ENCODE data around the gene CCN2. TPM values are rescaled to one million over a fixed set of nuclear protein-coding genes. Genes with fewer than 3 reads are reported as not detected.

CCN2 gene
- total RNA-seq, 1 experiment from 2014 or later, result 49.4 TPM

GRCh38 chr6:131931063-131931750 is 20.0 kb downstream of the CCN2 start:
- POLR2A ChIA-PET, result interaction anchor here (0.5 to 0.7 kb wide), 2 partner anchors 24 to 271 kb away, joined by 3 read pairs; no protein-coding TSS in a partner anchor
- Mint-ChIP-seq H3K4me3 (ENCODE audit: unreplicated experiment) (no peak overlapping the region), H3K27ac (ENCODE audit: low read depth, unreplicated experiment) (no peak overlapping the region), H3K36me3 (ENCODE audit: insufficient read depth, unreplicated experiment) (no peaks in the 10 kb centered on the region), H3K27me3 (ENCODE audit: insufficient read depth, unreplicated experiment) (no peaks in the 10 kb centered on the region), H3K9me3 (ENCODE audit: unreplicated experiment) (no peaks in the 10 kb centered on the region), H3K4me1 (ENCODE audit: insufficient read depth, unreplicated experiment) (no peaks in the 10 kb centered on the region)
- CTCF ChIA-PET, result interaction anchor here (0.6 to 2.5 kb wide), 13 partner anchors 8 to 348 kb away, joined by 3 to 13 read pairs (median 4); no protein-coding TSS in a partner anchor
- BruUV-seq (replicated peaks), result no TSS peak
- DNase-seq (ENCODE audit: unreplicated experiment), result no peak
- TF ChIP-seq CTCF (IDR thresholded peaks at IDR 0.05; ENCODE audit: unreplicated experiment), result no peak
- intact Hi-C loops (cut with micrococcal nuclease), result no loop called here

- ChIA-PET CTCF (interaction anchor here (0.6 to 2.5 kb wide), 8 partner anchors 12 to 852 kb away, joined by 3 to 13 read pairs (median 4); no protein-coding TSS in a partner anchor), POLR2A (no interaction called here)
- no peak for DNase-seq (ENCODE audit: unreplicated experiment)
Observed at GRCh38 chr6:131929976-131930375, 21.2 kb downstream of the CCN2 start.

GRCh38 chr6:131929264-131929663 is 21.9 kb downstream of the CCN2 start:
- H3K36me3 Mint-ChIP-seq (ENCODE audit: insufficient read depth, unreplicated experiment), result no peaks in the 10 kb centered on the region
- BruUV-seq (replicated peaks), result no TSS peak

More at GRCh38 chr6:131929976-131930375, 21.2 kb downstream of the CCN2 start:
- no peak overlapping the region for H3K27ac Mint-ChIP-seq (ENCODE audit: low read depth, unreplicated experiment)
- H3K4me3 Mint-ChIP-seq (ENCODE audit: unreplicated experiment), result no peak overlapping the region
- no peak for TF ChIP-seq CTCF (IDR thresholded peaks at IDR 0.05; ENCODE audit: unreplicated experiment)
- BruUV-seq (replicated peaks), result no TSS peak
- H3K27me3 Mint-ChIP-seq (ENCODE audit: insufficient read depth, unreplicated experiment), result no peaks in the 10 kb centered on the region
- no peaks in the 10 kb centered on the region for H3K36me3 Mint-ChIP-seq (ENCODE audit: insufficient read depth, unreplicated experiment)
- H3K9me3 Mint-ChIP-seq (ENCODE audit: unreplicated experiment), result no peaks in the 10 kb centered on the region
- peaks cover 4% of the 10 kb centered on the region for H3K4me1 Mint-ChIP-seq (ENCODE audit: insufficient read depth, unreplicated experiment)
- intact Hi-C loops (cut with micrococcal nuclease), result no loop called here

More at GRCh38 chr6:131929264-131929663, 21.9 kb downstream of the CCN2 start:
- no peak for TF ChIP-seq CTCF (IDR thresholded peaks at IDR 0.05; ENCODE audit: unreplicated experiment)
- Mint-ChIP-seq H3K9me3 (ENCODE audit: unreplicated experiment) (no peaks in the 10 kb centered on the region), H3K27ac (ENCODE audit: low read depth, unreplicated experiment) (no peak overlapping the region), H3K27me3 (ENCODE audit: insufficient read depth, unreplicated experiment) (no peaks in the 10 kb centered on the region), H3K4me3 (ENCODE audit: unreplicated experiment) (no peak overlapping the region), H3K4me1 (ENCODE audit: insufficient read depth, unreplicated experiment) (peaks cover 6% of the 10 kb centered on the region)
- DNase-seq (ENCODE audit: unreplicated experiment), result no peak
- CTCF ChIA-PET, result interaction anchor here (0.6 to 2.5 kb wide), 6 partner anchors 14 to 351 kb away, joined by 4 to 13 read pairs (median 8); no protein-coding TSS in a partner anchor
- intact Hi-C loops (cut with micrococcal nuclease), result no loop called here
- POLR2A ChIA-PET, result no interaction called here

Measured in MCF 10A (cell line).